Neural cell (in vitro differentiated cells): ENCODE results near the gene PTRH2. TPM values are rescaled to one million over a fixed set of nuclear protein-coding genes. Genes with fewer than 3 reads are reported as not detected.
"Not testable (repeated sequence)": the region's sequence is repeated elsewhere in the genome, so short reads cannot be mapped to it uniquely, and the experiment has no call there.

Experiments used
- H2AFZ ChIP-seq: fragments of 200-600, 300-800 bp; sonication (generic), shearing (Covaris generic); 2 replicates; pipeline ENCODE4 v1.6.0; 2014; ENCODE audit warnings: low read depth, mild to moderate bottlenecking, antibody characterized with exemption, low read length, moderate library complexity
- H3F3A ChIP-seq: fragments of 200-600 bp; shearing (Covaris generic); 2 replicates; pipeline ENCODE4 v1.6.1; 2016; ENCODE audit warnings: mild to moderate bottlenecking, moderate library complexity, mixed read lengths, antibody characterized with exemption, low read length; ENCODE audit not compliant: insufficient read depth, poor library complexity, severe bottlenecking
- H3K27ac ChIP-seq: fragments of 200-600, 300-800 bp; sonication (generic), shearing (Covaris generic); 2 replicates; pipeline ENCODE4 v1.5.1; 2014; ENCODE audit warnings: mild to moderate bottlenecking, low read length, moderate library complexity
- H3K27me3 ChIP-seq: fragments of 300-800, 200-600 bp; sonication (generic), shearing (Covaris generic); 2 replicates; pipeline ENCODE4 v1.6.0; 2014; ENCODE audit warnings: mild to moderate bottlenecking, low read depth, low read length, moderate library complexity; ENCODE audit not compliant: insufficient read depth
- H3K36me3 ChIP-seq: fragments of 300-800, 200-600 bp; sonication (generic), shearing (Covaris generic); 2 replicates; pipeline ENCODE4 v1.5.1; 2014; ENCODE audit warnings: mild to moderate bottlenecking, antibody characterized with exemption, low read length, moderate library complexity; ENCODE audit not compliant: insufficient read depth
- H3K4me2 ChIP-seq: fragments of 300-800, 200-600 bp; sonication (generic), shearing (Covaris generic); 2 replicates; pipeline ENCODE4 v1.6.0; 2014; ENCODE audit warnings: mild to moderate bottlenecking, low read length
- H3K4me3 ChIP-seq: fragments of 300-800, 200-600 bp; sonication (generic), shearing (Covaris generic); 2 replicates; pipeline ENCODE4 v1.5.1; 2014; ENCODE audit warnings: mild to moderate bottlenecking, low read length, moderate library complexity
- H3K79me2 ChIP-seq: fragments of 200-600 bp; shearing (Covaris generic); replicated peaks from 2 replicates; pipeline ENCODE4 v1.6.0; 2014; ENCODE audit warnings: mild to moderate bottlenecking, low read length, moderate library complexity; ENCODE audit not compliant: insufficient read depth
- H3K9ac ChIP-seq: fragments of 300-800, 200-600 bp; sonication (generic), shearing (Covaris generic); 2 replicates; pipeline ENCODE4 v1.6.1; 2016; ENCODE audit warnings: mild to moderate bottlenecking, low read length, mixed read lengths
- H3K9me2 ChIP-seq: fragments of 200-600 bp; shearing (Covaris generic); 2 replicates; pipeline ENCODE4 v1.6.1; 2016; ENCODE audit warnings: mild to moderate bottlenecking, low read length, mixed read lengths; ENCODE audit not compliant: insufficient read depth
- H3K9me3 ChIP-seq: fragments of 200-600, 300-800 bp; sonication (generic), shearing (Covaris generic); 2 replicates; pipeline ENCODE4 v1.6.1; 2016; ENCODE audit warnings: mild to moderate bottlenecking, mixed run types, low read length, moderate library complexity, mixed read lengths
- H4K20me1 ChIP-seq: fragments of 200-600 bp; shearing (Covaris generic); 2 replicates; pipeline ENCODE4 v1.6.1; 2016; ENCODE audit warnings: mild to moderate bottlenecking, mixed run types; ENCODE audit not compliant: insufficient read depth
- CTCF ChIP-seq: fragments of 450-650 bp; IDR thresholded peaks from 2 replicates; pipeline ENCODE4 v1.5.1; 2014; ENCODE audit warnings: antibody characterized with exemption, mild to moderate bottlenecking, moderate library complexity; ENCODE audit not compliant: poor library complexity, severe bottlenecking
- EP300 ChIP-seq: fragments of 450-650 bp; conservative IDR thresholded peaks from 2 replicates; pipeline ENCODE4 v1.6.1; 2014; ENCODE audit warnings: antibody characterized with exemption, mild to moderate bottlenecking, moderate library complexity; ENCODE audit not compliant: poor library complexity, severe bottlenecking
- EZH2 ChIP-seq: fragments of 200-600, 300-800 bp; shearing (Covaris generic), sonication (generic); IDR thresholded peaks from 2 replicates; pipeline ENCODE4 v1.6.1; 2014; ENCODE audit warnings: antibody characterized with exemption, low read length, borderline replicate concordance, mild to moderate bottlenecking; ENCODE audit not compliant: insufficient read depth, poor library complexity, severe bottlenecking
- MXI1 ChIP-seq: fragments of 450-650 bp; conservative IDR thresholded peaks from 2 replicates; pipeline ENCODE4 v1.6.1; 2014; ENCODE audit warnings: antibody characterized with exemption, mild to moderate bottlenecking; ENCODE audit not compliant: poor library complexity, severe bottlenecking
- POLR2AphosphoS5 ChIP-seq: IDR thresholded peaks from 2 replicates; pipeline ENCODE4 v1.6.1; 2012
- RAD21 ChIP-seq: fragments of 450-650 bp; conservative IDR thresholded peaks from 2 replicates; pipeline ENCODE4 v1.6.1; 2014; ENCODE audit warnings: antibody characterized with exemption, mild to moderate bottlenecking, moderate library complexity
- REST ChIP-seq: IDR thresholded peaks from 2 replicates; pipeline ENCODE4 v1.6.1; 2012; ENCODE audit warnings: borderline replicate concordance
- SMC3 ChIP-seq: fragments of 450-650 bp; conservative IDR thresholded peaks from 2 replicates; pipeline ENCODE4 v1.6.1; 2014; ENCODE audit warnings: antibody characterized with exemption, mild to moderate bottlenecking, moderate library complexity; ENCODE audit not compliant: poor library complexity
- TAF1 ChIP-seq: IDR thresholded peaks from 2 replicates; pipeline ENCODE4 v1.6.1; 2012; ENCODE audit warnings: low read depth
- polyA plus RNA-seq: library from polyadenylated mRNA; depleted of rRNA; stranded (reverse); fragments of >200 nt; gene quantifications from 2 replicates; pipeline ENCODE4 v1.2.3, GENCODE V29; 2014

The PTRH2 gene
- polyA plus RNA-seq, 1 donor from 2014 or later, result 11.7 TPM

- H3K4me3 ChIP-seq, result no peak overlapping the region
- peaks cover 6% of the 10 kb centered on the region for H3K79me2 ChIP-seq
- no peaks in the 10 kb centered on the region for H3K9me3 ChIP-seq
- H3F3A ChIP-seq, result no peaks in the 10 kb centered on the region
- no peak overlapping the region for H3K27ac ChIP-seq
- peaks cover 22% of the 10 kb centered on the region for H3K36me3 ChIP-seq
- H3K9ac ChIP-seq, result no peak overlapping the region
- H3K27me3 ChIP-seq, result no peaks in the 10 kb centered on the region
- H2AFZ ChIP-seq, result no peak overlapping the region
- H3K9me2 ChIP-seq, result no peaks in the 10 kb centered on the region
- H4K20me1 ChIP-seq, result no peaks in the 10 kb centered on the region
- no peak overlapping the region for H3K4me2 ChIP-seq
- no peak for TF ChIP-seq MXI1
- no peak for TF ChIP-seq TAF1
- TF ChIP-seq EP300, result no peak
- no peak for TF ChIP-seq CTCF
- TF ChIP-seq POLR2AphosphoS5, result no peak
- TF ChIP-seq SMC3, result no peak
- TF ChIP-seq REST, result no peak
- TF ChIP-seq RAD21, result no peak
- no peak for TF ChIP-seq EZH2
Measured at GRCh38 chr17:59668816-59669215, 38.4 kb downstream of the PTRH2 start.

GRCh38 chr17:59666235-59666634 lies 41.0 kb downstream of the PTRH2 start:
- Histone ChIP-seq H3K9ac (no peak overlapping the region), H3K4me3 (no peak overlapping the region), H3K27me3 (no peaks in the 10 kb centered on the region), H4K20me1 (no peaks in the 10 kb centered on the region), H3K79me2 (no peaks in the 10 kb centered on the region), H3K9me2 (no peaks in the 10 kb centered on the region), H3K4me2 (no peak overlapping the region), H3K36me3 (peaks cover 24% of the 10 kb centered on the region), H2AFZ (no peak overlapping the region), H3F3A (no peaks in the 10 kb centered on the region), H3K9me3 (no peaks in the 10 kb centered on the region), H3K27ac (no peak overlapping the region)
- TF ChIP-seq REST (no peak), CTCF (no peak), MXI1 (no peak), EP300 (no peak), EZH2 (no peak), TAF1 (no peak)

- not testable (repeated sequence) for H3K79me2 ChIP-seq, H3K9me2 ChIP-seq, H3K9me3 ChIP-seq, H3K9ac ChIP-seq, H3K4me3 ChIP-seq, H2AFZ ChIP-seq, H4K20me1 ChIP-seq, H3K27me3 ChIP-seq, H3K4me2 ChIP-seq, H3F3A ChIP-seq, H3K27ac ChIP-seq
- H3K36me3 ChIP-seq, result peaks cover 24% of the 10 kb centered on the region
Measured at GRCh38 chr17:59656624-59657023, 50.6 kb downstream of the PTRH2 start.
